VCaP (cell line): ENCODE results near the gene CRK.

Experiments used
- H3K27ac ChIP-seq: fragments of 450-650 bp; 2 replicates; pipeline ENCODE4 v1.5.1; 2017
- CTCF ChIP-seq: fragments of 450-650 bp; conservative IDR thresholded peaks from 2 replicates; pipeline ENCODE4 v1.5.1; 2017; ENCODE audit warnings: mild to moderate bottlenecking, moderate library complexity

CRK gene

GRCh38 chr17:1374431-1375177 is 81.4 kb downstream of the CRK start:
- H3K27ac ChIP-seq, result peak overlapping the region; percentile 48; the same call in 1 of the 2 replicates
- TF ChIP-seq CTCF, result no peak

- TF ChIP-seq CTCF, result no peak
- no peak overlapping the region for H3K27ac ChIP-seq
These were observed 82.3 kb downstream of the CRK start for GRCh38 chr17:1373707-1374237.

DNA sequence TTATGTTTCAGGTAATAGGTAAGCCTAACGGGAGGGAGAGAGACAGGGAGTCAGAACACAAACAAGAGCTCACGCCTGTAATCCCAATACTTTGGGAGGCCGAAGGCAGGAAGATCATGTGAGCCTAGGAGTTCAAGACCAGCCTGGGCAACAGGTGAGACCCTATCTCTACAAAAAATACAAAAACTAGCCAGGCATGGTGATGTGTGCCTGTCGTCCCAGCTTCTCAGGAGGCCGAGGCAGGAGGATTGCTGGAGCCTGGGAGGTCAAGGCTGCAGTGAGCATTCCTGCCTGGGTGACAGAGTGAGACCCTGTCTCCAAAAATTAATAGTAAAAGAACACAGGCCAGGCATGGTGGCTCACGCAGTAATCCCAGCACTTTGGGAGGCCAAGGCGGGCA is 83.4 kb downstream of the CRK start:
- no peak overlapping the region for H3K27ac ChIP-seq
- no peak for TF ChIP-seq CTCF

DNA sequence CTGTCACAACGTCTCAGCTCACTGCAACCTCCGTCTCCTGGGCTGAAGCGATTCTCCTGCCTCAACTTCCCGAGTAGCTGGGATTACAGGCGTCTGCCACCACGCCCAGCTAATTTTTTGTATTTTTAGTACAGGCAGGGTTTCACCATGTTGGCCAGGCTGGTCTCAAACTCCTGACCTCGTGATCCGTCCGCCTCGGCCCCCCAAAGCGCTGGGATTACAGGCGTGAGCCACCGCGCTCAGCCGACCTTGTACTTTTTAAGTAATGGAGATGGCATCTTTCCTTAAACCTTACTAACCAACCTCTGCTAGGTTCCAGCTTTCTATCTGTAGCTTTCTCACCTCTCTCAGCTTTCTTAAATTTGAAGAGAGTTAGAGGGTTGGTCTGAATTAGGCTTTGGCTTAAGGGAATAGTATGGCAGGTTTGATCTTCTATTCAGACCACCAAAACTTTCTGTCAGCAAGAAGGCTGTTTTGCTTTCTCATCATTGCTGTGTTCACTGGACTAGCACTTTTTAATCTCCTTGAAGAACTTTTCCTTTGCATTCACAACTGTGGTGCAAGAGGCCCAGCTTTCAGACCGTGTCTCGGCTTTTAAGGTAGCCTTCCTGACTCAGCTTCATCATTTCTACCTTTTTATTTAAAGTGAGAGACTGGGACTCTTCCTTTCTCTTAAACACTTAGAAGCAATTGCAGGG is 84.0 kb downstream of the CRK start:
- no peak overlapping the region for H3K27ac ChIP-seq
- TF ChIP-seq CTCF, result no peak
